ENCODE data around the gene KRT82. TPM values are rescaled to one million over a fixed set of nuclear protein-coding genes. Genes with fewer than 3 reads are reported as not detected.
"Not testable (repeated sequence)": the region's sequence is repeated elsewhere in the genome, so short reads cannot be mapped to it uniquely, and the experiment has no call there.

Gene KRT82
- total RNA-seq, 2 donors from 2014 or later, result not detected

GRCh38 chr12:52425466-52425865 is 19.3 kb upstream of the KRT82 start:
- no peaks in the 10 kb centered on the region for H3K4me1 Mint-ChIP-seq
- no peak for ATAC-seq (replicated peaks)
- no peaks in the 10 kb centered on the region for H3K9me3 Mint-ChIP-seq
- peaks cover 33% of the 10 kb centered on the region for H3K27me3 Mint-ChIP-seq
- no peaks in the 10 kb centered on the region for H3K36me3 Mint-ChIP-seq (ENCODE audit: low read depth)
- no peak overlapping the region for H3K4me3 Mint-ChIP-seq
- H3K27ac Mint-ChIP-seq, result no peak overlapping the region

- H3K27me3 Mint-ChIP-seq, result peaks cover 26% of the 10 kb centered on the region
Observed at GRCh38 chr12:52423661-52424500, 17.7 kb upstream of the KRT82 start.

GRCh38 chr12:52423035-52423434 is 16.9 kb upstream of the KRT82 start:
- Mint-ChIP-seq H3K9me3 (no peaks in the 10 kb centered on the region), H3K27me3 (peaks cover 19% of the 10 kb centered on the region), H3K4me1 (no peaks in the 10 kb centered on the region), H3K4me3 (no peak overlapping the region), H3K27ac (no peak overlapping the region), H3K36me3 (ENCODE audit: low read depth) (no peaks in the 10 kb centered on the region)
- ATAC-seq (replicated peaks), result no peak

More at GRCh38 chr12:52423661-52424500, 17.7 kb upstream of the KRT82 start:
- ATAC-seq (replicated peaks), result no peak
- H3K36me3 Mint-ChIP-seq (ENCODE audit: low read depth), result no peaks in the 10 kb centered on the region
- no peaks in the 10 kb centered on the region for H3K9me3 Mint-ChIP-seq
- no peaks in the 10 kb centered on the region for H3K4me1 Mint-ChIP-seq
- no peak overlapping the region for H3K27ac Mint-ChIP-seq
- H3K4me3 Mint-ChIP-seq, result no peak overlapping the region

GRCh38 chr12:52419656-52420055 is 13.5 kb upstream of the KRT82 start:
- Mint-ChIP-seq H3K27ac (no peak overlapping the region), H3K4me3 (no peak overlapping the region), H3K27me3 (peaks cover 18% of the 10 kb centered on the region), H3K4me1 (no peaks in the 10 kb centered on the region), H3K36me3 (ENCODE audit: low read depth) (no peaks in the 10 kb centered on the region), H3K9me3 (no peaks in the 10 kb centered on the region)
- no peak for ATAC-seq (replicated peaks)

GRCh38 chr12:52418576-52419110 is 12.5 kb upstream of the KRT82 start:
- H3K27me3 Mint-ChIP-seq, result peaks cover 18% of the 10 kb centered on the region
- no peak overlapping the region for H3K4me3 Mint-ChIP-seq
- H3K27ac Mint-ChIP-seq, result no peak overlapping the region
- ATAC-seq (replicated peaks), result no peak
- no peaks in the 10 kb centered on the region for H3K9me3 Mint-ChIP-seq
- H3K4me1 Mint-ChIP-seq, result no peaks in the 10 kb centered on the region
- H3K36me3 Mint-ChIP-seq (ENCODE audit: low read depth), result no peaks in the 10 kb centered on the region

GRCh38 chr12:52417740-52418139 is 11.6 kb upstream of the KRT82 start:
- Mint-ChIP-seq H3K4me1 (no peaks in the 10 kb centered on the region), H3K27ac (no peak overlapping the region), H3K27me3 (peaks cover 17% of the 10 kb centered on the region), H3K4me3 (no peak overlapping the region), H3K9me3 (no peaks in the 10 kb centered on the region), H3K36me3 (ENCODE audit: low read depth) (no peaks in the 10 kb centered on the region)
- ATAC-seq (replicated peaks), result no peak

GRCh38 chr12:52416795-52417194 is 10.7 kb upstream of the KRT82 start:
- no peak for ATAC-seq (replicated peaks)
- Mint-ChIP-seq H3K4me3 (no peak overlapping the region), H3K9me3 (no peaks in the 10 kb centered on the region), H3K27ac (no peak overlapping the region), H3K27me3 (peaks cover 11% of the 10 kb centered on the region), H3K4me1 (no peaks in the 10 kb centered on the region), H3K36me3 (ENCODE audit: low read depth) (no peaks in the 10 kb centered on the region)

GRCh38 chr12:52415870-52416750 is 10.0 kb upstream of the KRT82 start:
- H3K36me3 Mint-ChIP-seq (ENCODE audit: low read depth), result no peaks in the 10 kb centered on the region
- peaks cover 10% of the 10 kb centered on the region for H3K27me3 Mint-ChIP-seq
- no peaks in the 10 kb centered on the region for H3K9me3 Mint-ChIP-seq
- H3K27ac Mint-ChIP-seq, result no peak overlapping the region
- ATAC-seq (replicated peaks), result no peak
- H3K4me3 Mint-ChIP-seq, result no peak overlapping the region
- no peaks in the 10 kb centered on the region for H3K4me1 Mint-ChIP-seq

GRCh38 chr12:52414936-52415335 is 8.8 kb upstream of the KRT82 start:
- H3K36me3 Mint-ChIP-seq (ENCODE audit: low read depth), result no peaks in the 10 kb centered on the region
- no peak overlapping the region for H3K4me3 Mint-ChIP-seq
- no peak for ATAC-seq (replicated peaks)
- H3K4me1 Mint-ChIP-seq, result no peaks in the 10 kb centered on the region
- H3K27ac Mint-ChIP-seq, result no peak overlapping the region
- H3K27me3 Mint-ChIP-seq, result peaks cover 10% of the 10 kb centered on the region
- H3K9me3 Mint-ChIP-seq, result no peaks in the 10 kb centered on the region

- ATAC-seq (replicated peaks), result no peak
- no peaks in the 10 kb centered on the region for H3K9me3 Mint-ChIP-seq
Observed at GRCh38 chr12:52413782-52414345, 7.7 kb upstream of the KRT82 start.

GRCh38 chr12:52413202-52413601 is 7.1 kb upstream of the KRT82 start:
- H3K4me1 Mint-ChIP-seq, result no peaks in the 10 kb centered on the region
- H3K9me3 Mint-ChIP-seq, result no peaks in the 10 kb centered on the region
- no peaks in the 10 kb centered on the region for H3K36me3 Mint-ChIP-seq (ENCODE audit: low read depth)
- ATAC-seq (replicated peaks), result no peak
- H3K4me3 Mint-ChIP-seq, result no peak overlapping the region
- H3K27ac Mint-ChIP-seq, result no peak overlapping the region
- peaks cover 14% of the 10 kb centered on the region for H3K27me3 Mint-ChIP-seq

More at GRCh38 chr12:52413782-52414345, 7.7 kb upstream of the KRT82 start:
- Mint-ChIP-seq H3K4me1 (no peaks in the 10 kb centered on the region), H3K36me3 (ENCODE audit: low read depth) (no peaks in the 10 kb centered on the region), H3K27ac (no peak overlapping the region), H3K27me3 (peaks cover 10% of the 10 kb centered on the region), H3K4me3 (no peak overlapping the region)

- no peak for ATAC-seq (replicated peaks)
- Mint-ChIP-seq H3K4me3 (no peak overlapping the region), H3K27me3 (peaks cover 16% of the 10 kb centered on the region), H3K4me1 (no peaks in the 10 kb centered on the region), H3K36me3 (ENCODE audit: low read depth) (no peaks in the 10 kb centered on the region), H3K27ac (no peak overlapping the region), H3K9me3 (no peaks in the 10 kb centered on the region)
Observed at GRCh38 chr12:52411815-52412214, 5.7 kb upstream of the KRT82 start.

- H3K36me3 Mint-ChIP-seq (ENCODE audit: low read depth); H3K9me3 Mint-ChIP-seq; ATAC-seq (replicated peaks); H3K4me3 Mint-ChIP-seq; H3K4me1 Mint-ChIP-seq; H3K27ac Mint-ChIP-seq: not testable (repeated sequence)
- H3K27me3 Mint-ChIP-seq, result peaks cover 16% of the 10 kb centered on the region
Observed at GRCh38 chr12:52410589-52411248, 4.6 kb upstream of the KRT82 start.

GRCh38 chr12:52407918-52408317 is 1.8 kb upstream of the KRT82 start:
- Mint-ChIP-seq H3K4me3 (no peak overlapping the region), H3K27me3 (peaks cover 13% of the 10 kb centered on the region), H3K4me1 (no peaks in the 10 kb centered on the region), H3K9me3 (no peaks in the 10 kb centered on the region), H3K27ac (no peak overlapping the region), H3K36me3 (ENCODE audit: low read depth) (no peaks in the 10 kb centered on the region)
- no peak for ATAC-seq (replicated peaks)
